Measurements from ENCODE around the gene ZNF772.

DNA sequence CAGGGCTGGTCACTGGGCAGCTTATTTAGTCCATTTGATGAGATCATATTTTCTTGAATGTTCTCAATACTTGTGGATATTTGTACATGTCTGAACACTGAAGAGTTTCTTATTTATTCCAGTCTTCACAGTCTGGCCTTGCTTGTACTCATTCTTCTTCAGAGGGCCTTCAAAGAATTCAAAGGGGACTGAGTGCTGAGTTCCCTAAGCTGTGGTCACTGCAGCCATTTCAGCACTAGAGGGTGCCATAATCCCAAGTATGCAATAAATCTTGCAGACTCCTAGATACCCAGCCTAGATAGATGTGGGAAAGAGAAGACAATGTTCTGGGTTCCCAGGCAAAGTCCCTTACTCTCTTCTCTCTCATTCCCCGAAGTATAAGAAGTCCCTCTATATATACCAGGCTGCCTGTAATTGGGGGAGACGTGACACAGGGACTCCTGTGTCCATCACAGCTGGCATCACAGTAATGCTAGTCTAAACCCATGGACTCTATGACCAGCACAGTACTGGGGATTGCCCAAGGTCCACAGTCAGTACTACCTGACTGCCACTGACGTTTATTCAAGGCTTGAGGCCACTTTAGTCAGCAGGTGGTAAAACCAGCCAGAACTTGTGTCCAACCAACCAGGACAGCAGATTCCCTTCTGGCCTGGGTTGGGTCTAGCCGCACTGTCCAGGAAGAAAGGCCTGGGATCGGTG is 11.5 kb downstream of the ZNF772 start:
- TF ChIP-seq, protein P1, sequence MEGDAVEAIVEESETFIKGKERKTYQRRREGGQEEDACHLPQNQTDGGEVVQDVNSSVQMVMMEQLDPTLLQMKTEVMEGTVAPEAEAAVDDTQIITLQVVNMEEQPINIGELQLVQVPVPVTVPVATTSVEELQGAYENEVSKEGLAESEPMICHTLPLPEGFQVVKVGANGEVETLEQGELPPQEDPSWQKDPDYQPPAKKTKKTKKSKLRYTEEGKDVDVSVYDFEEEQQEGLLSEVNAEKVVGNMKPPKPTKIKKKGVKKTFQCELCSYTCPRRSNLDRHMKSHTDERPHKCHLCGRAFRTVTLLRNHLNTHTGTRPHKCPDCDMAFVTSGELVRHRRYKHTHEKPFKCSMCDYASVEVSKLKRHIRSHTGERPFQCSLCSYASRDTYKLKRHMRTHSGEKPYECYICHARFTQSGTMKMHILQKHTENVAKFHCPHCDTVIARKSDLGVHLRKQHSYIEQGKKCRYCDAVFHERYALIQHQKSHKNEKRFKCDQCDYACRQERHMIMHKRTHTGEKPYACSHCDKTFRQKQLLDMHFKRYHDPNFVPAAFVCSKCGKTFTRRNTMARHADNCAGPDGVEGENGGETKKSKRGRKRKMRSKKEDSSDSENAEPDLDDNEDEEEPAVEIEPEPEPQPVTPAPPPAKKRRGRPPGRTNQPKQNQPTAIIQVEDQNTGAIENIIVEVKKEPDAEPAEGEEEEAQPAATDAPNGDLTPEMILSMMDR (IDR thresholded peaks at IDR 0.05; ENCODE audit: low read length) = peak; percentile 83
- TF ChIP-seq EZH2 (optimal IDR thresholded peaks at IDR 0.05; ENCODE audit: low read depth, low read length) (no peak), EZH2phosphoT487 (IDR thresholded peaks at IDR 0.05; ENCODE audit: low read length) (no peak)

All from MM.1S (cell line).